Ishikawa (cell line): ENCODE measurements around the gene MRPS34.

Experiments used
- CEBPB ChIP-seq: IDR thresholded peaks from 2 replicates; pipeline ENCODE4 v1.6.1; 2012
- CREB1 ChIP-seq: IDR thresholded peaks from 2 replicates; pipeline ENCODE4 v1.6.1; 2012; ENCODE audit warnings: low read depth
- EGR1 ChIP-seq: IDR thresholded peaks from 2 replicates; pipeline ENCODE4 v1.6.1; 2012
- EP300 ChIP-seq: IDR thresholded peaks from 2 replicates; pipeline ENCODE4 v1.6.1; 2012; ENCODE audit warnings: borderline replicate concordance
- FOXM1 ChIP-seq: IDR thresholded peaks from 2 replicates; pipeline ENCODE4 v1.6.1; 2012; ENCODE audit warnings: low read depth, borderline replicate concordance
- NFIC ChIP-seq: IDR thresholded peaks from 2 replicates; pipeline ENCODE4 v1.6.1; 2012
- RAD21 ChIP-seq: IDR thresholded peaks from 2 replicates; pipeline ENCODE4 v1.6.1; 2012; ENCODE audit warnings: low read depth
- TAF1 ChIP-seq: IDR thresholded peaks from 2 replicates; pipeline ENCODE4 v1.6.1; 2012; ENCODE audit warnings: low read depth, mild to moderate bottlenecking
- TCF12 ChIP-seq: IDR thresholded peaks from 2 replicates; pipeline ENCODE4 v1.6.1; 2012; ENCODE audit warnings: low read depth
- TEAD4 ChIP-seq: IDR thresholded peaks from 2 replicates; pipeline ENCODE4 v1.6.1; 2012
- YY1 ChIP-seq: IDR thresholded peaks from 2 replicates; pipeline ENCODE4 v1.6.1; 2012; ENCODE audit warnings: low read depth
- ZBTB7A ChIP-seq: IDR thresholded peaks from 2 replicates; pipeline ENCODE4 v1.6.1; 2012; ENCODE audit warnings: low read depth
- TF ChIP-seq, protein P1 (sequence below): IDR thresholded peaks from 2 replicates; pipeline ENCODE4 v1.6.1; 2012; ENCODE audit warnings: low read depth, mild to moderate bottlenecking
- TF ChIP-seq, protein P2 (sequence below): IDR thresholded peaks from 2 replicates; pipeline ENCODE4 v1.6.1; 2012
- TF ChIP-seq, protein P3 (sequence below): IDR thresholded peaks from 2 replicates; pipeline ENCODE4 v1.6.1; 2012

MRPS34 gene

DNA sequence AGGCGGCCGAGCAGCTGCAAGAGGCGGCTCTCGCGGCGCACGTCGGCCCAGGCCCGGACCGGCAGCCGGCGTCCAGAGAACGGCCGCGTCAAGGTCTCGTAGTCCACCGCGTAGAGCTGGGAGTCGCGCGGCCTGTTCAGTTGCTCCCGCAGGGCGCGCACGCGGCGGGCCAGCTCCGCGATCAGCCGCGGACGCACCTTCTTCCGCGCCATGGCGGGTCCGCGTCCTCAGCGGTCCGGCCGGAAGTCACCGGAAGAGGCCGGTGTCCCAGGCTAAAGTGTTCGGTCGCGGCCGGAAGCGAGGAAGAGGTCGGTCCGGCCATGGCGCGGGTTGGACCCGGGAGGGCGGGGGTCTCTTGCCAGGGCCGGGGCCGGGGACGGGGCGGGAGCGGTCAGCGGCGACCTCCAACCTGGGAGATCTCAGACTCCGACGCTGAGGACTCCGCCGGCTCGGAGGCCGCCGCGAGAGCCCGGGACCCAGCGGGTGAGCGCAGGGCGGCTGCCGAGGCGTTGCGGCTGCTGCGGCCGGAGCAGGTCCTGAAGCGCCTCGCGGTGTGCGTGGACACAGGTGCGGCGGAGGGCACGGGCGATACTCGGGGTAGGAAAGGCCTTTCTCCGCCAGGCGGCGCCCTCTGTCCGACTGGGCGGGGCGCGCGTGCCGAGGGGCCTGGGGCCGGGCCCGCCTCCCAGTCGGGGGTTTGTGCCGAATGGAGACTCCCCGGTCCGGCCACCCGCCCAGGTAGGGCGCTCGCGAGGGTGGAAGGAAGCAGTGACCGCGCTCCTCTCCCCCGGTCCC lies at the start of gene MRPS34:
Gene MRPS34 (minus strand): TSS at position 227 of the 795 bp plus-strand sequence. CDS start 15 bp downstream, at position 212.
- TF ChIP-seq CREB1 (peak; percentile 21; the same call in 1 of the 2 replicates), ZBTB7A (peak; percentile 76), TEAD4 (no peak; the same call in 1 of the 2 replicates), TAF1 (peak; percentile 99), CEBPB (no peak), EGR1 (peak; percentile 53; the same call in 1 of the 2 replicates), YY1 (peak; percentile 93), NFIC (no peak), RAD21 (peak; percentile 50; the same call in 1 of the 2 replicates), FOXM1 (no peak), EP300 (no peak), TCF12 (0 out of 2 replicates have a peak, but pooled peaks have one; percentile 46)
- TF ChIP-seq, protein P1, sequence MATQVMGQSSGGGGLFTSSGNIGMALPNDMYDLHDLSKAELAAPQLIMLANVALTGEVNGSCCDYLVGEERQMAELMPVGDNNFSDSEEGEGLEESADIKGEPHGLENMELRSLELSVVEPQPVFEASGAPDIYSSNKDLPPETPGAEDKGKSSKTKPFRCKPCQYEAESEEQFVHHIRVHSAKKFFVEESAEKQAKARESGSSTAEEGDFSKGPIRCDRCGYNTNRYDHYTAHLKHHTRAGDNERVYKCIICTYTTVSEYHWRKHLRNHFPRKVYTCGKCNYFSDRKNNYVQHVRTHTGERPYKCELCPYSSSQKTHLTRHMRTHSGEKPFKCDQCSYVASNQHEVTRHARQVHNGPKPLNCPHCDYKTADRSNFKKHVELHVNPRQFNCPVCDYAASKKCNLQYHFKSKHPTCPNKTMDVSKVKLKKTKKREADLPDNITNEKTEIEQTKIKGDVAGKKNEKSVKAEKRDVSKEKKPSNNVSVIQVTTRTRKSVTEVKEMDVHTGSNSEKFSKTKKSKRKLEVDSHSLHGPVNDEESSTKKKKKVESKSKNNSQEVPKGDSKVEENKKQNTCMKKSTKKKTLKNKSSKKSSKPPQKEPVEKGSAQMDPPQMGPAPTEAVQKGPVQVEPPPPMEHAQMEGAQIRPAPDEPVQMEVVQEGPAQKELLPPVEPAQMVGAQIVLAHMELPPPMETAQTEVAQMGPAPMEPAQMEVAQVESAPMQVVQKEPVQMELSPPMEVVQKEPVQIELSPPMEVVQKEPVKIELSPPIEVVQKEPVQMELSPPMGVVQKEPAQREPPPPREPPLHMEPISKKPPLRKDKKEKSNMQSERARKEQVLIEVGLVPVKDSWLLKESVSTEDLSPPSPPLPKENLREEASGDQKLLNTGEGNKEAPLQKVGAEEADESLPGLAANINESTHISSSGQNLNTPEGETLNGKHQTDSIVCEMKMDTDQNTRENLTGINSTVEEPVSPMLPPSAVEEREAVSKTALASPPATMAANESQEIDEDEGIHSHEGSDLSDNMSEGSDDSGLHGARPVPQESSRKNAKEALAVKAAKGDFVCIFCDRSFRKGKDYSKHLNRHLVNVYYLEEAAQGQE = no peak
- TF ChIP-seq, protein P2, sequence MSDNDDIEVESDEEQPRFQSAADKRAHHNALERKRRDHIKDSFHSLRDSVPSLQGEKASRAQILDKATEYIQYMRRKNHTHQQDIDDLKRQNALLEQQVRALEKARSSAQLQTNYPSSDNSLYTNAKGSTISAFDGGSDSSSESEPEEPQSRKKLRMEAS = peak; percentile 87
- TF ChIP-seq, protein P3, sequence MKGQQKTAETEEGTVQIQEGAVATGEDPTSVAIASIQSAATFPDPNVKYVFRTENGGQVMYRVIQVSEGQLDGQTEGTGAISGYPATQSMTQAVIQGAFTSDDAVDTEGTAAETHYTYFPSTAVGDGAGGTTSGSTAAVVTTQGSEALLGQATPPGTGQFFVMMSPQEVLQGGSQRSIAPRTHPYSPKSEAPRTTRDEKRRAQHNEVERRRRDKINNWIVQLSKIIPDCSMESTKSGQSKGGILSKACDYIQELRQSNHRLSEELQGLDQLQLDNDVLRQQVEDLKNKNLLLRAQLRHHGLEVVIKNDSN = peak; percentile 56; the same call in 1 of the 2 replicates

DNA sequence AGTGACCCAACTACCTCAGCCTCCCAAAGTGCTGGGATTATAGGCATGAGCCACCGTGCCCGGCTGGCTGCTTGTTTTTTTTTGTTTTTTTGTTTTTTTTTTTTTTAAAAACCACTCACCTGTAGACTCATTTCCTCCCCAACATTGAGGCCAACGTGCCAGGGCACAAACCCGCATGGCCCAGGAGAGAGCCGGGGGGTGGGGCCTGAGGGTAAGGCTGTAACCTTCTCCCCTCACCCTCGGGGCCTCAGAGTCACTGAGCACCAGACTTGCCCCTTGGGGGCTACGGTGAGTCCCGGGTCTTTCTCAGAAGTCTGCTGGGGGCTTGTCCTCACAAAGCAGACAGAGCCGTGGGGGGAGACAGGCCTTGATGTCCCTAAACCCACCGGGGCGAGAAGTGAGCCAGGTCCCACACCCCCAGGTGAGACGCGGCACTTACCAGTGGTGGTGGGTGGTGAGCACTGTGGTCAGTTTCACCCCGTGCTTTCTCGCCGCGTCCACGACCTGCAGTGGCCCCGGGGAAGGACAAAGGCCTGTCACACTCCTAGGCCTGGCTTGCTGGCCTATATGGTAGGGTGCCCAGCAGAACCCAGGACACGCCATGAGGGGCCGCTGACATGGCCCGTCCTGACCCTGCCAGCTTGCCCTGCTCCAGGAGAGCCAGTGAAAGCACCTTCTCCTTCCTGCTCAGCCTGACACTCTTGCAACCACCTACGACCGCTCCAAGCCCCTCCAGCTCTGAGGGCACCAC lies 49.1 kb upstream of the MRPS34 start:
- TF ChIP-seq, protein P2 = no peak
- TF ChIP-seq, protein P3 = no peak
- TF ChIP-seq, protein P1 = no peak
- no peak for TF ChIP-seq RAD21
- no peak for TF ChIP-seq TAF1
- no peak for TF ChIP-seq EGR1
- no peak for TF ChIP-seq ZBTB7A
- TF ChIP-seq EP300 = no peak
- TF ChIP-seq CREB1 = no peak

DNA sequence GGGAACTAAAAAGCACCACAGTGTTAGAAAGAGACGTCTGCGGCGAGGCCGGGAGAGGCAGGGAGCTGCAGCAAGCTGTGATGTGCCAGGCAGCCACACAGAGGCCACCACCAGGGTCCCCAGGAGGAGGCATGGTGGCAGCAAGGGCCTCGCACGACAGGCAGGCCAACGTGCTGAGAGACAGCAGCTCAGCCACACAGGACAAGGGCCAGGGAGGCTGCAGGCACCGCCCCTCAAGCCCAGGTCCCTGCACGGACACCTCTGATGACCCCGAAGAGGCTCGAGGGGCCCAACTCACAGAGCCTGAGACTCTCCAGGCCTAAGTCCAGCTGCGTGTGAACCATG lies 48.0 kb upstream of the MRPS34 start:
- no peak for TF ChIP-seq FOXM1
- TF ChIP-seq EP300 = no peak
- TF ChIP-seq, protein P2 = no peak
- no peak for TF ChIP-seq YY1
- TF ChIP-seq RAD21 = no peak
- no peak for TF ChIP-seq ZBTB7A

DNA sequence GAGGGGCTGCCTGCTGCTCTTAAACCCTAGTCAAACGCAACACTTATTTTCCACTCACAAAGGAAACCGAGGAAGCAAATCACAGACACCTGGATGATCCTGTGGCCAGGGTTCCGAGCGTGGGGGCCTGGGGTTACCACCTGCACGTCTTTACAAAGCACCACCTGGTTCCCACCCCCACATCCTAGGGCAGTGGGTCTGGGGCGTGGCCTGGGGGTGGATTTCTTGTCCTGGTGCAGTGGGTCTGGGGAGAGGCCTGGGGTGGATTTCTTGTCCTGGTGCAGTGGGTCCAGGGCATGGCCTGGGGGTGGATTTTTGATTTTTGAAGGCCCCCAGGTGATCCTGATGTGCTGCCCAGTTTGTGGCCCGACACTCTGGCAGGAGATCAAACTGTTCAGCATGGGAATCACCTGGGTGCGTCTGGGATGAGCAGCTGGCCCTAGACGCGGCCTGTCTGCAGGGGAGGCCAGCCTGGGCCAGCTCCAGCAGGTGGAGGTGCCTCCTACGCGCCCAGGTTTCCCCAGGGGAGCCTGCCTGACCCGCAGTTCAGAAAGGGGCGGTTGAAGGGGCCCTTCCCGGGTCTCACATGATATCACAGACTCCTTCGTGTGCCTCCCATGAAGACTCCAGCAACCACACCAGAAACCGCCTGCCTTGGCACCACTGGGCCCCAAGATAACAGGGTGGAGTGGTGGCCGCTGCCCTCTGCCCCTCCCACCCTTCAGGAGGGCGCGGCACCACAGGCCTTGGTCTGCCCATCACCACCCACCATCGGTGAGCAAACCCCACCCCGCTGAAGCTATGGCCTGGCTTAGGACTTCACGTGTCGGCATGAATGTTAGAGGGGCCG lies 47.4 kb upstream of the MRPS34 start:
- TF ChIP-seq CEBPB (no peak), EP300 (no peak), ZBTB7A (no peak), TEAD4 (no peak)
- TF ChIP-seq, protein P2 = no peak

DNA sequence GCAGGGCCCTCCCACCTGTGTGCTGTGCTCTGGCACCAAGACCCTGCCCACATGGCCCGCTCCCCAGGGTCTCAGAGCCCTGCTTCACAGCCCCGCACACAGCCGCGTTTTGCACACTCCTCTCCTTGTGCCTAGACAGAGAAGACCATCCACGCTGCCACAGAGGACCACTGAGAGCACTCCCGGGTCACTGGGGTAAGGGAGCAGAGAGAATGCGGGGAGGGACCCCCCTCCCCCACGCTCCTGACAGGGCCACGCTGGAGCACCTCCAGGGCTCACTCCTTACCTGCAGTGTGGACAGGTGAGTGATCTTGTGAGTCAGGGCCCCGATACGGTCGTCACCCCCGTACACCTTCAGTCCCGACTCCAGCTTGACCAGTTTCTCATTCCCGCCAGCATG lies 46.7 kb upstream of the MRPS34 start:
- TF ChIP-seq CREB1 (no peak), NFIC (no peak), RAD21 (no peak), FOXM1 (no peak), ZBTB7A (no peak), CEBPB (no peak), TEAD4 (no peak), TAF1 (no peak), TCF12 (no peak), EP300 (no peak), EGR1 (no peak), YY1 (no peak)
- TF ChIP-seq, protein P3 = no peak
- TF ChIP-seq, protein P2 = no peak
- TF ChIP-seq, protein P1 = no peak
